A549 (cell line): Measurements from ENCODE around the gene TPGS1.

Source experiments
- CEBPB ChIP-seq, 2 experiments: fragments of >200 bp in 1 of 2; sonication (Bioruptor Twin) in 1 of 2; formaldehyde crosslinking in 1 of 2; IDR thresholded peaks; 2 replicates each; pipeline ENCODE4 v1.6.1; 2012 to 2016
- CHD2 ChIP-seq: fragments of 150-350 bp; IDR thresholded peaks from 2 replicates; pipeline ENCODE4 v1.6.1; 2014; ENCODE audit warnings: low read length; ENCODE audit not compliant: partially characterized antibody
- EP300 ChIP-seq, 2 experiments: fragments of >200 bp; sonication (Bioruptor Twin); formaldehyde crosslinking; IDR thresholded peaks; 2 replicates in 1 of 2; 3 replicates in 1 of 2; pipeline ENCODE4 v1.6.1; 2016 to 2017
- NFE2L2 ChIP-seq: fragments of 150-350 bp; conservative IDR thresholded peaks from 2 replicates; pipeline ENCODE4 v1.6.1; 2014; ENCODE audit warnings: low read length
- NPAS2 ChIP-seq: fragments of 250-450 bp; sonication (Bioruptor Pico); IDR thresholded peaks from 2 replicates; pipeline ENCODE4 v1.8.0; 2022; ENCODE audit warnings: mild to moderate bottlenecking, moderate library complexity, borderline replicate concordance
- RAD21 ChIP-seq, 2 experiments: fragments of >200 bp in 1 of 2; sonication (Bioruptor Twin) in 1 of 2; formaldehyde crosslinking in 1 of 2; IDR thresholded peaks in 1 of 2; conservative IDR thresholded peaks in 1 of 2; 2 replicates in 1 of 2; 3 replicates in 1 of 2; pipeline ENCODE4 v1.6.1; 2012 to 2018; ENCODE audit warnings: inconsistent platforms in 1 of 2
- RCOR1 ChIP-seq: fragments of 150-350 bp; IDR thresholded peaks from 2 replicates; pipeline ENCODE4 v1.6.1; 2014; ENCODE audit warnings: antibody characterized with exemption, low read length, low read depth
- RNF2 ChIP-seq: fragments of 200-600 bp; sonication (generic); IDR thresholded peaks from 2 replicates; pipeline ENCODE4 v1.6.1; 2016; ENCODE audit warnings: low read depth, mild to moderate bottlenecking, antibody characterized with exemption, moderate library complexity, borderline replicate concordance
- TF ChIP-seq, protein P1 (sequence below): fragments of >200 bp; sonication (Bioruptor Twin); formaldehyde crosslinking; IDR thresholded peaks from 3 replicates; pipeline ENCODE4 v1.5.1; 2016
- TF ChIP-seq, protein P2 (sequence below): IDR thresholded peaks from 2 replicates; pipeline ENCODE4 v1.6.1; 2012; ENCODE audit warnings: low read depth, borderline replicate concordance

GRCh38 chr19:489418-490196, 17.7 kb upstream of the TPGS1 start:
- TF ChIP-seq CEBPB (IDR thresholded peaks at IDR 0.05) (no peak), NFE2L2 (no peak), RCOR1 (no peak), EP300 (IDR thresholded peaks at IDR 0.05) (no peak), CHD2 (no peak), RAD21 (conservative IDR thresholded peaks at IDR 0.05 in 1 of 2, IDR thresholded peaks at IDR 0.05 in 1 of 2) (no peak), RNF2 (no peak), NPAS2 (CRISPR knock-in tag) (no peak)
- TF ChIP-seq, protein P1, sequence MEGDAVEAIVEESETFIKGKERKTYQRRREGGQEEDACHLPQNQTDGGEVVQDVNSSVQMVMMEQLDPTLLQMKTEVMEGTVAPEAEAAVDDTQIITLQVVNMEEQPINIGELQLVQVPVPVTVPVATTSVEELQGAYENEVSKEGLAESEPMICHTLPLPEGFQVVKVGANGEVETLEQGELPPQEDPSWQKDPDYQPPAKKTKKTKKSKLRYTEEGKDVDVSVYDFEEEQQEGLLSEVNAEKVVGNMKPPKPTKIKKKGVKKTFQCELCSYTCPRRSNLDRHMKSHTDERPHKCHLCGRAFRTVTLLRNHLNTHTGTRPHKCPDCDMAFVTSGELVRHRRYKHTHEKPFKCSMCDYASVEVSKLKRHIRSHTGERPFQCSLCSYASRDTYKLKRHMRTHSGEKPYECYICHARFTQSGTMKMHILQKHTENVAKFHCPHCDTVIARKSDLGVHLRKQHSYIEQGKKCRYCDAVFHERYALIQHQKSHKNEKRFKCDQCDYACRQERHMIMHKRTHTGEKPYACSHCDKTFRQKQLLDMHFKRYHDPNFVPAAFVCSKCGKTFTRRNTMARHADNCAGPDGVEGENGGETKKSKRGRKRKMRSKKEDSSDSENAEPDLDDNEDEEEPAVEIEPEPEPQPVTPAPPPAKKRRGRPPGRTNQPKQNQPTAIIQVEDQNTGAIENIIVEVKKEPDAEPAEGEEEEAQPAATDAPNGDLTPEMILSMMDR, result no peak
- TF ChIP-seq, protein P2, sequence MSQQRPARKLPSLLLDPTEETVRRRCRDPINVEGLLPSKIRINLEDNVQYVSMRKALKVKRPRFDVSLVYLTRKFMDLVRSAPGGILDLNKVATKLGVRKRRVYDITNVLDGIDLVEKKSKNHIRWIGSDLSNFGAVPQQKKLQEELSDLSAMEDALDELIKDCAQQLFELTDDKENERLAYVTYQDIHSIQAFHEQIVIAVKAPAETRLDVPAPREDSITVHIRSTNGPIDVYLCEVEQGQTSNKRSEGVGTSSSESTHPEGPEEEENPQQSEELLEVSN, result no peak
